ENCODE results near the gene LRFN2.

The LRFN2 gene

GRCh38 chr6:40520678-40521077 lies 66.5 kb downstream of the LRFN2 start:
- in situ Hi-C loops (cut with MboI; ENCODE audit: low sequenced_read_pairs), result no loop called here

GRCh38 chr6:40520084-40520483 lies 67.1 kb downstream of the LRFN2 start:
- in situ Hi-C loops (cut with MboI; ENCODE audit: low sequenced_read_pairs), result no loop called here

DNA sequence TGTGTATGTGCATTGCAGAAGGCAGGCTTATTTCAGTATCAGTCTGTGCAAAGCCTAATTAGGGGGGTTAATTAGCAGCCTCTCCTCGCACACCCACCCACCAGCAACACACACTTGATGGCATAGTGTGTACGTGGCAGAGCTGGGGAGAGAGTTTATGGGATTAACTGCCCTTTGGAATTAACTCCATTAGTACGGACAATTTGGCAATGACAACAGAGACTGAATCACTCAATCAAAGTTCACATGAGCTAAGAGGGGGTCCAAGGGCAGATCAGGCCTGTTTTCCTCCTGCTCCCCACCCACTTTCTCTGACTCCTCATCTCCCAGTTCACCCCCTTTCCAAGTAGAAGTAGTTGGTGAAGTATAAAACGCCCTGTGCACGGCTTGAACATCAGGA lies 69.5 kb downstream of the LRFN2 start:
- in situ Hi-C loops (cut with MboI; ENCODE audit: low sequenced_read_pairs), result no loop called here

- in situ Hi-C loops (cut with MboI; ENCODE audit: low sequenced_read_pairs), result no loop called here
Measured at GRCh38 chr6:40516429-40516828, 70.7 kb downstream of the LRFN2 start.

GRCh38 chr6:40512340-40512739 lies 74.8 kb downstream of the LRFN2 start:
- in situ Hi-C loops (cut with MboI; ENCODE audit: low sequenced_read_pairs), result no loop called here

DNA sequence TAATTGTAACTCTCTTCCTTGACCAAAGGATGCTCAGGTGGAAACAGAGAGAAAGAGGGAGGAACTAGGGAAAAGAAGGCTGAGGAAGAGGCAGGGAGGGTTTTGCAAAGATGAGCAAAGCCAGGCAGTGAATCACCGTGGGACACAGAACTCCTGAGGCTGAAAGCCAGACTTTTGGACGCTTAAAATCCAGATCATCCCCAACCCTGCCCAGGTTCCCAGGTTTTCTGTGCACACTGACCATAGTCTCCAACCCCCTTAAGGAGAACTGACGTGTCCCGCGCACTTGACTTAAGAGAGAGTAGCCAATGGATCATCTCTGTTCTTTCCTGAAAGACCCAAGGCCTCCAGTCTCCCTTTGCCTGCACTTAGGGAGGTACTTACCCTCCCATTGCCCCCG lies 75.3 kb downstream of the LRFN2 start:
- in situ Hi-C loops (cut with MboI; ENCODE audit: low sequenced_read_pairs), result no loop called here

- in situ Hi-C loops (cut with MboI; ENCODE audit: low sequenced_read_pairs), result no loop called here
Measured at GRCh38 chr6:40510442-40510841, 76.7 kb downstream of the LRFN2 start.

DNA sequence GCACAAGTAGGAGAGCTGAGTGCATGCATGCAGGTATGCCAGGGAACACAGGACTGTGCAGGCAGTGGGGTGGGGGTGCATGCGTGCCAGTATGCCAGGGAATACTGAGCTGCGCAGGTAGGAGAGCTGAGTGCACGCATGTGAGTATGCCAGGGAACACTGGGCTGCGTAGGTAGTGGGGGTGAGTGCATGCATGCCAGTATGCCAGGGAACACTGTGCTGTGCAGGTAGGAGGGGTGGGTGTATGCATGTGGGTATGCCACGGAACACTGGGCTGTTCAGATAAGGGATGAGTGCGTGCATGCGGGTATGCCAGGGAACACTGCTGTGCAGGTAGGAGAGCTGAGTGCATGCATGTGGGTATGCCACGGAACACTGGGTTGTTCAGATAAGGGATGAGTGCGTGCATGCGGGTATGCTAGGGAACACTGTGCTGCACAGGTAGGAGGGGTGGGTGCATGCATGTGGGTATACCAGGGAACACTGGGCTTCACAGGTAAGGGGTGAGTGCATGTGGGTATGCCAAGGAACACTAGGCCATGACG lies 77.4 kb downstream of the LRFN2 start:
- in situ Hi-C loops (cut with MboI; ENCODE audit: low sequenced_read_pairs), result no loop called here

- in situ Hi-C loops (cut with MboI; ENCODE audit: low sequenced_read_pairs), result no loop called here
Measured at GRCh38 chr6:40509086-40509485, 78.1 kb downstream of the LRFN2 start.

DNA sequence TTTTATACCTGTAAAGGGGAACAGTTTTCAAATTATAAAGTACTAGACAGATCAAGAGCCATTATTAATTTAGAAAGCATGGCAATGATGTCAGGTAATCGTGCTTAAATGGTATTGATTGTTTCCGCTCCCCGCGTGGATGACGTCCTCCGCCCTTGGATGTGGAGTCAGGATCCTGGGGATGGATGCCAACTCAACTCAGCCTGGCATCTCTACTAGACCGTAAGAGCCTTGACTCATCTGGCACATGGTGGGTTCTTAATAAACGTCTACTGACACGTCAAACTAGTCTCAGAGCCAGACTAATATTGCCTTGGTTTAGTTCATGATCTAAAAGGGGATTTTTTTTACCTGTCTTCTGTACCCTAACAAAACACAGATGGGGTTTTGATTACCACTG lies 80.2 kb downstream of the LRFN2 start:
- in situ Hi-C loops (cut with MboI; ENCODE audit: low sequenced_read_pairs), result no loop called here

- in situ Hi-C loops (cut with MboI; ENCODE audit: low sequenced_read_pairs), result no loop called here
Measured at GRCh38 chr6:40505191-40505810, 81.9 kb downstream of the LRFN2 start.

DNA sequence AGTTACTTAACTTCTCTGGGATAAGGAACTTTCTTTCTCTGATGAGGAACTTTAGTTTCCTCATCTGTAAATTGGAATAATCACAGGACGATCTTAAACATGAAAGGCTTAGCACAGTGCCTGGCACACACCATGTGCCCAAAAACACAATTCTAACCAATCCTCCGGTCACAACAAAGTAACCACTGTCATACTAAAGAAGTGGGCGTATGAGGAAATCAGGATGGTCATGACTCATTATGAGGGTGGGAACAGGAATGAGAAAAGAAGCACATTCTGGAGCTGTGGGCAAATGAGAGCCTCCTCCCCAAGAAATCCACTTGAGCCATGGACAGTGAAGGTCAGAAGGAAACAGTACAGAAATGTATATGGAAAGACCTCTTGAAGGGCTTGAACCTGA lies 82.9 kb downstream of the LRFN2 start:
- in situ Hi-C loops (cut with MboI; ENCODE audit: low sequenced_read_pairs), result no loop called here

- in situ Hi-C loops (cut with MboI; ENCODE audit: low sequenced_read_pairs), result no loop called here
Measured at GRCh38 chr6:40500227-40500626, 86.9 kb downstream of the LRFN2 start.

DNA sequence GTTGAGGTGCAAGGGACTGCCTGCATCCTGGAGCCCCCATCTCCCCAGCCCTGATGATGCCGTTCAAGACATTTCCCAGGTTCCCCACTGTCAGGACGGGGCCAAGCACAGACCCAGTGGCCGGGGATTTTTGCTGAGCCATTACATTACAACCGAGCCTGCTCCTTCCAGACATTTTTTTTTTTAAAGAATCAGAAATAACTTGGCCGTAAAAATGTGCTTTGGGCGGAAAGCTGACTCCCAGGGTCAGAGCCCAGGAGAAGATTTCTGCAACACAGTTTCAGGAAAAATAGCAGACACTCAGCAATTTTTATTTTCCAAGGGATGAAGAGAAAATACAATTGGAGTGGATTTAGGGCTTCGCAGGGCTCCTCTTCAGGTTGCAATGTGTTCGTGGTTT lies 87.9 kb downstream of the LRFN2 start:
- in situ Hi-C loops (cut with MboI; ENCODE audit: low sequenced_read_pairs), result no loop called here

DNA sequence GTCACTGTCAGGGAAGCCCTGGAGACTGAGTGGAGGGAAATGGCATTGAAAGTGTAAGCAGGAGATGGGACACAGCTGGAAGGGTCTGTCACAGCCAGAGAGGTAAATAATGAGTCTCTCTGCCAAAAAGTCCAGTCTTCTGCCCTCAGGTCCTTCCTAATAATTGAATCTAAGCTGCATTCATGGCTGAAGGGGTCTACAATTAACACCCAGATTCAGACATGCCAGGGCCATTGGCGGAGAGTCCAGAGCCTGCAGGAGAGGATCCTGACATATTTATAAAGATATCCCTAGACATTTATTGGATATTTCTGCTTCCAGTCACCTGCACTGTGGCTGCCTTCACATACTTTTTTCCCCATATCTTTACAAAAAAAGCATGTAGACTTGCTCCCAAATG lies 89.0 kb downstream of the LRFN2 start:
- in situ Hi-C loops (cut with MboI; ENCODE audit: low sequenced_read_pairs), result no loop called here

DNA sequence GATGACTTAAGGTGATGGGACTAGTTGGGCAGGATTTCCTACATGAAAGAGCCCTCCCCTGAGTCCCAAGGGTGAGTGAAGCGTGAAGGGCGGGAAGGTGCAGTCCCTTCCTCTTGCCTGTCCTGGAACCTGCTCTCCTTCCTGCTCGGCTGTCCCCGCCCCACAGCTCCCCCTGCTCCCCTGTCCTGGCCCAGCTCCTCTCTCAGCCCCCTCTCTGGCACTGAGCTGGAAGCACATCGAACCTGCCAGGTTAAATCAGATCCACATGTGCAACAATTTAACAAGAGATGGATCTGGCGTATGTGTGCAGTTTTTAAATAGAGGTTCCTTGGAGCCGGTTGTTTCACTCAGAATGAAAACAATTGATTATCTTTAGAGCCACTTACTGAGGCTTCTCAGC lies 95.0 kb downstream of the LRFN2 start:
- in situ Hi-C loops (cut with MboI; ENCODE audit: low sequenced_read_pairs), result no loop called here

GRCh38 chr6:40490508-40490907 lies 96.7 kb downstream of the LRFN2 start:
- in situ Hi-C loops (cut with MboI; ENCODE audit: low sequenced_read_pairs), result no loop called here

- in situ Hi-C loops (cut with MboI; ENCODE audit: low sequenced_read_pairs), result no loop called here
Measured at GRCh38 chr6:40489798-40490197, 97.4 kb downstream of the LRFN2 start.

GRCh38 chr6:40486576-40486975 lies 100.6 kb downstream of the LRFN2 start:
- in situ Hi-C loops (cut with MboI; ENCODE audit: low sequenced_read_pairs), result no loop called here

DNA sequence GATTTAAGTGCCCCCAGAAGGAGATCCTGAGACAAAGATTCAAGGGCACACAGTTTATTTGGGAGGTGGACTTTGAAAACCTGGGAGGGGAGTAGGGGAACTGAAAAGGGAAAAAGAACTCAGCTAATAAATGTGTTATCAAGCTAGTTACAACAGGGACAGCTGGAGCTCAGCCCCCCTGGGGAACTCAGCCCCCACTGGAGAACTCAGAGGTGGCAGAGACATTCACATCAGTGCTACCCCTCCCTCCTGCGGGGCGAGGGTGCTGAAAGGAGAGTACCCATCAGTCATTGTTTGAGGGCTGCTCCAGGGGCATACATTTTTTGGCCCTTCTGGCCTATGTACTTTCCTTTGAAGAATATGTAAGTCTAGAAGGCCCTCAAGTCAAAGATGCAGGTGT lies 101.4 kb downstream of the LRFN2 start:
- in situ Hi-C loops (cut with MboI; ENCODE audit: low sequenced_read_pairs), result no loop called here

- in situ Hi-C loops (cut with MboI; ENCODE audit: low sequenced_read_pairs), result no loop called here
Measured at GRCh38 chr6:40485300-40485699, 101.9 kb downstream of the LRFN2 start.

GRCh38 chr6:40484066-40484465 lies 103.1 kb downstream of the LRFN2 start:
- in situ Hi-C loops (cut with MboI; ENCODE audit: low sequenced_read_pairs), result no loop called here

- in situ Hi-C loops (cut with MboI; ENCODE audit: low sequenced_read_pairs), result no loop called here
Measured at GRCh38 chr6:40482532-40482931, 104.6 kb downstream of the LRFN2 start.

All from HL-60/S4 treated with phorbol 12-myristate 13-acetate at 8.2 ng/mL for 4 days and 3 days (cell line).